Measurements from ENCODE around the gene DEPDC5.

- no peak for TF ChIP-seq CTCF (conservative IDR thresholded peaks at IDR 0.05; ENCODE audit: low read depth, low read length)
- TF ChIP-seq EZH2 (IDR thresholded peaks at IDR 0.05; ENCODE audit: borderline replicate concordance, low read depth, low read length, poor library complexity, severe bottlenecking): no peak
Measured at GRCh38 chr22:31742682-31743081, 11.1 kb upstream of the DEPDC5 start.

Data from A673 (cell line).